Endothelial cell of umbilical vein (primary cell): ENCODE results near the gene CHSY1. TPM values are rescaled to one million over a fixed set of nuclear protein-coding genes. Genes with fewer than 3 reads are reported as not detected.

ENCODE experiments used
- BruUV-seq: library from RNA; stranded (reverse); fragments of 400-500 nt; replicated peaks from 2 replicates; lab custom pipeline; 2021; lab: Mats Ljungman, UMichigan
- CTCF ChIA-PET: fragments of 300-600, 350-600 bp; sonication (Branson Sonifier 250); formaldehyde crosslinking; loops from one replicate; lab custom pipeline; 2021; ENCODE audit warnings: antibody characterized with exemption, inconsistent platforms; lab: Charles Lee
- POLR2A ChIA-PET: fragments of 300-600, 350-600 bp; sonication (Branson Sonifier 250); formaldehyde crosslinking; loops from one replicate; lab custom pipeline; 2021; ENCODE audit warnings: antibody characterized with exemption, inconsistent platforms; lab: Charles Lee
- DNase-seq: peaks from one replicate; pipeline ENCODE4 v3.0.0-alpha.2; 2011; ENCODE audit warnings: low read depth, low spot score
- FAIRE-seq: peaks from 2 replicates; lab custom pipeline; 2011; peaks lifted over from hg19 to GRCh38; lab: Jason Lieb, UNC
- H2AFZ ChIP-seq: 2 replicates; pipeline ENCODE4 v1.6.0; 2012; ENCODE audit warnings: low read depth, low read length, control low read depth, inconsistent platforms
- H3K27ac ChIP-seq: 2 replicates; pipeline ENCODE4 v1.5.1; 2011; ENCODE audit warnings: low read depth, mild to moderate bottlenecking, control low read depth, low read length, moderate library complexity; ENCODE audit not compliant: insufficient read depth
- H3K27me3 ChIP-seq, 2 experiments: 2 replicates each; pipeline versions ENCODE4 v1.6.0 to v1.6.1; 2011; ENCODE audit warnings: low read length in 2 of 2, mixed read lengths in 1 of 2; ENCODE audit not compliant: control insufficient read depth in 2 of 2, insufficient read depth in 2 of 2
- H3K36me3 ChIP-seq, 2 experiments: 2 replicates in 1 of 2; 3 replicates in 1 of 2; pipeline ENCODE4 v1.5.1; 2011; ENCODE audit warnings: low read length in 2 of 2, mild to moderate bottlenecking in 1 of 2, moderate library complexity in 1 of 2; ENCODE audit not compliant: control insufficient read depth in 2 of 2, insufficient read depth in 2 of 2; ENCODE audit errors: extremely low read depth in 1 of 2
- H3K4me1 ChIP-seq: 3 replicates; pipeline ENCODE4 v1.5.1; 2011; ENCODE audit warnings: mild to moderate bottlenecking, low read length; ENCODE audit not compliant: control insufficient read depth, insufficient read depth; ENCODE audit errors: extremely low read depth
- H3K4me2 ChIP-seq: 2 replicates; pipeline ENCODE4 v1.6.1; 2011; ENCODE audit warnings: low read length, control low read depth, mixed read lengths; ENCODE audit not compliant: insufficient read depth
- H3K4me3 ChIP-seq, 3 experiments: fragments of 200-600 bp in 1 of 3; sonication (generic), shearing (Covaris generic) in 1 of 3; replicated peaks in 1 of 3; 2 replicates each; pipeline ENCODE4 v1.5.1; 2011 to 2016; ENCODE audit warnings: control low read depth in 3 of 3, low read length in 3 of 3, mild to moderate bottlenecking in 2 of 3, inconsistent platforms in 1 of 3, low read depth in 1 of 3, moderate library complexity in 1 of 3; ENCODE audit not compliant: insufficient read depth in 1 of 3
- H3K79me2 ChIP-seq: 2 replicates; pipeline ENCODE4 v1.6.0; 2012; ENCODE audit warnings: low read length, inconsistent platforms; ENCODE audit not compliant: control insufficient read depth, insufficient read depth
- H3K9ac ChIP-seq: replicated peaks from 2 replicates; pipeline ENCODE3; 2011; ENCODE audit warnings: low read length, control low read depth; ENCODE audit not compliant: insufficient read depth; ENCODE audit errors: extremely low read depth
- H3K9me1 ChIP-seq: replicated peaks from 3 replicates; pipeline ENCODE4 v1.6.0; 2011; ENCODE audit warnings: mild to moderate bottlenecking, low read length; ENCODE audit not compliant: control insufficient read depth, insufficient read depth; ENCODE audit errors: extremely low read depth
- H3K9me3 ChIP-seq: replicated peaks from 2 replicates; pipeline ENCODE4 v1.5.1; 2012; ENCODE audit warnings: low read length, inconsistent platforms; ENCODE audit not compliant: control insufficient read depth, insufficient read depth
- H4K20me1 ChIP-seq: replicated peaks from 2 replicates; pipeline ENCODE3; 2011; ENCODE audit warnings: mild to moderate bottlenecking, low read length; ENCODE audit not compliant: control insufficient read depth, insufficient read depth; ENCODE audit errors: extremely low read depth
- CTCF ChIP-seq, 2 donors: IDR thresholded peaks; 1 replicate in 1 of 2; 2 replicates in 1 of 2; pipeline ENCODE4 v1.5.1; 2011; ENCODE audit warnings: low read length in 2 of 2, mild to moderate bottlenecking in 2 of 2, moderate library complexity in 2 of 2, control low read depth in 1 of 2, inconsistent platforms in 1 of 2, low read depth in 1 of 2; ENCODE audit not compliant: insufficient read depth in 1 of 2; ENCODE audit errors: extremely low read depth in 1 of 2
- EZH2 ChIP-seq: IDR thresholded peaks from 2 replicates; pipeline ENCODE4 v1.6.1; 2012; ENCODE audit warnings: borderline replicate concordance, low read depth, mild to moderate bottlenecking, moderate library complexity, low read length, inconsistent platforms; ENCODE audit not compliant: severe bottlenecking
- FOS ChIP-seq: IDR thresholded peaks from 2 replicates; pipeline ENCODE4 v1.6.1; 2011; ENCODE audit warnings: mild to moderate bottlenecking, low read length, moderate library complexity, borderline replicate concordance; ENCODE audit not compliant: insufficient read depth
- GATA2 ChIP-seq: IDR thresholded peaks from 2 replicates; pipeline ENCODE4 v1.7.0; 2011; ENCODE audit warnings: low read depth, mild to moderate bottlenecking, moderate library complexity, mixed read lengths, low read length; ENCODE audit not compliant: insufficient read length, insufficient read depth
- JUN ChIP-seq: IDR thresholded peaks from 2 replicates; pipeline ENCODE4 v1.6.1; 2011; ENCODE audit warnings: borderline replicate concordance, low read depth; ENCODE audit not compliant: insufficient read length, insufficient read depth
- MYC ChIP-seq: IDR thresholded peaks from one replicate; pipeline ENCODE4 v1.6.1; 2011; ENCODE audit warnings: mild to moderate bottlenecking, low read depth, low read length
- POLR2A ChIP-seq: IDR thresholded peaks from 2 replicates; pipeline ENCODE4 v1.6.1; 2012; ENCODE audit warnings: low read depth, mild to moderate bottlenecking, control low read depth, low read length
- POLR2AphosphoS5 ChIP-seq: IDR thresholded peaks from 2 replicates; pipeline ENCODE4 v1.6.1; 2012; ENCODE audit warnings: low read depth, mild to moderate bottlenecking, control low read depth, low read length, moderate library complexity; ENCODE audit not compliant: insufficient read depth
- dilution Hi-C: fragments of 300-500 bp; cut with MboI; formaldehyde crosslinking; loops from one replicate; pipeline ENCODE4 v1.15.0; 2019; ENCODE audit warnings: low sequenced_read_pairs; ENCODE audit not compliant: extremely low pct_ligation_motif_present
- intact Hi-C: fragments of 100-400 bp; cut with micrococcal nuclease; formaldehyde crosslinking; loops from one replicate; pipeline ENCODE4 v1.10.0; 2022
- polyA plus RNA-seq, 4 experiments: library from polyadenylated mRNA; depleted of rRNA in 3 of 4; stranded (reverse) in 3 of 4; unstranded in 1 of 4; fragments of >200 nt; gene quantifications; 2 replicates each; pipeline versions ENCODE4 v1.2.1 to v1.2.3, GENCODE V29; 2011 to 2012; ENCODE audit warnings: missing spikeins in 1 of 4
- total RNA-seq: library from RNA; stranded (reverse); gene quantifications from 2 replicates; pipeline ENCODE4 v1.2.3, GENCODE V29; 2021
- TF ChIP-seq, protein P1 (sequence below): IDR thresholded peaks from 2 replicates; pipeline ENCODE4 v1.6.1; 2011; ENCODE audit not compliant: insufficient read depth, insufficient read length

CHSY1 gene
- total and polyA plus RNA-seq, 2 donors (not counting 3 experiments of a cell fraction or from before 2014, with no cell fraction given), result 23.7 to 50.8 TPM

DNA sequence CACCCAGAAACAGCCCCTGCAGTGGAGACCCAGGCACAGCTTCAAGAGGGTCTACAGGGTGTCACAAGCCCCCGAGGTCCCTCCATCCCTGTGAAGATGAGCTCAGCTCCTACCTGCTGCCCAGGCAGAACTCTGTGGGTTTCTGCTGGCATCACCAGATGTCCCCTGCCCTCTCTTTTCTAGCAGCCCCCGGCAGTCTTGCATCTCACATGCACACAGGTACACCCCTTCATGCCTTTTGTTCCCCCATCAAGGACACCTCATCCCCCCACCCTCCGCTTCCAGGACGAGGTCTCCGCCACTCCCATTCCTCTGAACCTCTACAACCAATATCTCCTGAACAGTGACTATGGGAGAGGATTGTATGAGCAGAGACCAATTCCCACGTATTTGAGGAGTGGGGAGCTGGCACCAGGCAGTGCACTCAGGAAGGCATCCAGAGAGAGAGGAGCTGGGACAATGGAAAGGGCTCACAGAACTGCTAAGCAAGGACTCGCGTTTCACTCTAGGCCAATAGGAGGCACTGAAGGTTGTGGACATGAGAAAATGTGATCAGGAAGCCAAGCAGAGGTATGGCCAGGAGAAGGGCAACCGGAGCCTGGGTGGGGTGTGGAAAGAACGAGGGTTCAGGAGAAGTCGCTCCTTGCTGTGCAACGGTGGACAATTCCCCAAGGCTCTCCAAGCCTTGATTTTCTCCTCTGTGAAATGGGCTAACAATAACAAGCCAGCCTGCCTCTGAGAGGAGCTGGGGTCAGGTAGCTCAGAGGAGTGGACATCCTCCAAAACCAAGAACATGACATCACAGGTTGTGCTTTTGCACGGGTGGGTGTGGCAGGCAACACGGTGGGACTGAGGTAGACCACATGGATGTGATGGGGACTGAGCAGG is 115.2 kb downstream of the CHSY1 start:
- POLR2A ChIA-PET, result no interaction called here
- Histone ChIP-seq H3K79me2 (no peaks in the 10 kb centered on the region), H3K36me3 (no peaks in the 10 kb centered on the region), H3K4me2 (no peak overlapping the region), H3K4me1 (no peaks in the 10 kb centered on the region), H2AFZ (no peak overlapping the region), H3K9ac (no peak overlapping the region), H3K9me1 (no peaks in the 10 kb centered on the region), H3K9me3 (no peaks in the 10 kb centered on the region), H4K20me1 (no peaks in the 10 kb centered on the region), H3K27ac (no peak overlapping the region), H3K4me3 (no peak overlapping the region), H3K27me3 (no peaks in the 10 kb centered on the region)
- FAIRE-seq, result no peak
- intact Hi-C loops (no loop called here), dilution Hi-C loops (no loop called here)
- CTCF ChIA-PET, result interaction anchor here (1.0 kb wide), 1 partner anchor 13 kb away, joined by 5 read pairs; no protein-coding TSS in a partner anchor
- DNase-seq, result no peak
- BruUV-seq, result no TSS peak
- TF ChIP-seq JUN (no peak), POLR2AphosphoS5 (no peak), POLR2A (no peak), MYC (no peak), CTCF (IDR thresholded peaks at IDR 0.05; ENCODE audit: extremely low read depth in 1 of 2, insufficient read depth in 1 of 2, low read depth in 1 of 2, low read length in 2 of 2) (no peak), EZH2 (no peak), GATA2 (no peak), FOS (no peak)
- TF ChIP-seq, protein P1, sequence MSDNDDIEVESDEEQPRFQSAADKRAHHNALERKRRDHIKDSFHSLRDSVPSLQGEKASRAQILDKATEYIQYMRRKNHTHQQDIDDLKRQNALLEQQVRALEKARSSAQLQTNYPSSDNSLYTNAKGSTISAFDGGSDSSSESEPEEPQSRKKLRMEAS, result no peak
